Right cardiac atrium (tissue), 5 donors: ENCODE data around the gene NME5. TPM values are rescaled to one million over a fixed set of nuclear protein-coding genes. Genes with fewer than 3 reads are reported as not detected.

Experiments used
- ATAC-seq, 2 donors: fragments of 200-7000 bp; cut with Tn5 transposase; one replicate each; pipeline versions ENCODE4 v1.8.0 to v1.9.1; 2020; ENCODE audit warnings: moderate library complexity in 2 of 2, mild to moderate bottlenecking in 1 of 2
- DNase-seq, 3 donors: peaks; one replicate each; pipeline ENCODE4 v3.0.0-alpha.2; 2020
- H3K27ac ChIP-seq: one replicate; pipeline ENCODE4 v1.5.1; 2013; ENCODE audit warnings: mild to moderate bottlenecking, low read length, control low read depth, moderate library complexity
- H3K27me3 ChIP-seq: one replicate; pipeline ENCODE4 v1.6.1; 2013; ENCODE audit not compliant: control insufficient read depth, insufficient read depth
- H3K4me1 ChIP-seq: one replicate; pipeline ENCODE4 v1.6.1; 2013; ENCODE audit warnings: low read length; ENCODE audit not compliant: control insufficient read depth, insufficient read depth
- H3K4me3 ChIP-seq: one replicate; pipeline ENCODE4 v1.5.1; 2013; ENCODE audit warnings: low read length, control low read depth
- H3K9me3 ChIP-seq: one replicate; pipeline ENCODE4 v1.6.1; 2013; ENCODE audit warnings: low read length; ENCODE audit not compliant: control insufficient read depth
- WGBS: extraction: QIAGEN DNeasy Blood & Tissue Kit; methylation state at CpG from one replicate; pipeline ENCODE4 v1.1.7; 2013; 5-methylcytosine and 5-hydroxymethylcytosine counted together
- intact Hi-C, 4 donors: fragments of 100-400 bp; cut with DNase I; formaldehyde crosslinking; loops; one replicate each; pipeline versions ENCODE4 v1.11.0 to v1.14.0; 2022 to 2023
- polyA plus RNA-seq: library from polyadenylated mRNA; stranded (reverse); fragments of 200-250 nt; gene quantifications from one replicate; pipeline ENCODE4 v1.2.3, GENCODE V29; 2013
- total RNA-seq, 4 donors: library from RNA; stranded (reverse); fragmentation: NEBNext Ultra II Directional; extraction: Animal tissue kit (Norgen Biotek cat#: 25700); gene quantifications; one replicate each; pipeline ENCODE4 v1.2.1, GENCODE V29; 2021
- donor health status: healthy with polysubstance abuse.
- donor health status: DM: no; HTN: yes; CAD: no.
- donor health status: DM: no; HTN: no; CAD: no.
- donor health status: DM: no; HTN: yes; CAD: no; lungs with severe emphysema.
- donor health status: DM: yes; HTN: yes; CAD: no.

NME5 gene
- total and polyA plus RNA-seq, 5 donors: 5.0 to 6.8 (median 6.1) TPM

GRCh38 chr5:138139781-138140090, 508 bp upstream of the NME5 start:
- WGBS: 68% methylated on average over 3 of the region's 3 CpGs
- H3K4me1 ChIP-seq: no peaks in the 10 kb centered on the region
- ATAC-seq: no peak
- no peaks in the 10 kb centered on the region for H3K27me3 ChIP-seq
- H3K9me3 ChIP-seq: no peaks in the 10 kb centered on the region
- intact Hi-C loops: loop anchor here in 3 of 4 donors (10.0 kb wide), 3 partner anchors 65 to 375 kb away; no protein-coding TSS in a partner anchor
- DNase-seq: no peak
- peak overlapping the region; percentile 80 for H3K4me3 ChIP-seq
- H3K27ac ChIP-seq: no peak overlapping the region

- Histone ChIP-seq H3K27ac (no peak overlapping the region), H3K9me3 (no peaks in the 10 kb centered on the region), H3K4me3 (peak overlapping the region; percentile 43), H3K4me1 (no peaks in the 10 kb centered on the region), H3K27me3 (no peaks in the 10 kb centered on the region)
- intact Hi-C loops: loop anchor here (2.0 to 10.0 kb wide), 6 partner anchors 54 to 368 kb away; no protein-coding TSS in a partner anchor
- no peak for ATAC-seq
- WGBS: 91% methylated on average over 7 of the region's 7 CpGs
- DNase-seq: no peak
Observed at GRCh38 chr5:138132543-138132942, 6.7 kb downstream of the NME5 start.

- Histone ChIP-seq H3K27me3 (no peaks in the 10 kb centered on the region), H3K4me1 (no peaks in the 10 kb centered on the region), H3K4me3 (no peak overlapping the region), H3K9me3 (no peaks in the 10 kb centered on the region), H3K27ac (no peak overlapping the region)
- intact Hi-C loops: no loop called here
- WGBS: 94% methylated on average over 6 of the region's 6 CpGs
- DNase-seq (no peak), ATAC-seq (no peak)
Observed at GRCh38 chr5:138129347-138129746, 9.9 kb downstream of the NME5 start.

GRCh38 chr5:138128334-138128733, 10.9 kb downstream of the NME5 start:
- 64% methylated on average over 5 of the region's 5 CpGs for WGBS
- H3K4me1 ChIP-seq: no peaks in the 10 kb centered on the region
- H3K27me3 ChIP-seq: no peaks in the 10 kb centered on the region
- H3K27ac ChIP-seq: no peak overlapping the region
- no peak overlapping the region for H3K4me3 ChIP-seq
- no peaks in the 10 kb centered on the region for H3K9me3 ChIP-seq
- DNase-seq: no peak
- intact Hi-C loops: no loop called here
- ATAC-seq: no peak

- no peak for DNase-seq
- intact Hi-C loops: no loop called here
Observed at GRCh38 chr5:138115254-138115653, 24.0 kb downstream of the NME5 start.

GRCh38 chr5:138111937-138112336, 27.3 kb downstream of the NME5 start:
- Histone ChIP-seq H3K27ac (no peak overlapping the region), H3K27me3 (no peaks in the 10 kb centered on the region), H3K9me3 (no peaks in the 10 kb centered on the region), H3K4me1 (no peaks in the 10 kb centered on the region), H3K4me3 (no peak overlapping the region)
- ATAC-seq: no peak
- 36% methylated on average over 1 of the region's 1 CpG for WGBS
- intact Hi-C loops: no loop called here
- DNase-seq: no peak

More at GRCh38 chr5:138115254-138115653, 24.0 kb downstream of the NME5 start:
- H3K4me1 ChIP-seq: no peaks in the 10 kb centered on the region
- no peaks in the 10 kb centered on the region for H3K9me3 ChIP-seq
- ATAC-seq: no peak
- no peak overlapping the region for H3K27ac ChIP-seq
- H3K27me3 ChIP-seq: no peaks in the 10 kb centered on the region
- H3K4me3 ChIP-seq: no peak overlapping the region

- no peak for ATAC-seq
- intact Hi-C loops: no loop called here
- Histone ChIP-seq H3K27me3 (no peaks in the 10 kb centered on the region), H3K27ac (no peak overlapping the region), H3K9me3 (no peaks in the 10 kb centered on the region), H3K4me3 (no peak overlapping the region), H3K4me1 (no peaks in the 10 kb centered on the region)
- WGBS: 79% methylated on average over 4 of the region's 4 CpGs
- no peak for DNase-seq
Observed at GRCh38 chr5:138111181-138111580, 28.0 kb downstream of the NME5 start.

GRCh38 chr5:138110266-138110963, 28.8 kb downstream of the NME5 start:
- WGBS: 60% methylated on average over 4 of the region's 4 CpGs
- intact Hi-C loops: no loop called here
- DNase-seq: no peak
- Histone ChIP-seq H3K4me3 (no peak overlapping the region), H3K27me3 (no peaks in the 10 kb centered on the region), H3K27ac (no peak overlapping the region), H3K9me3 (no peaks in the 10 kb centered on the region), H3K4me1 (no peaks in the 10 kb centered on the region)
- no peak for ATAC-seq

- Histone ChIP-seq H3K4me1 (no peaks in the 10 kb centered on the region), H3K27ac (no peak overlapping the region), H3K27me3 (no peaks in the 10 kb centered on the region), H3K9me3 (no peaks in the 10 kb centered on the region), H3K4me3 (no peak overlapping the region)
- WGBS: 84% methylated on average over 1 of the region's 1 CpG
- DNase-seq (no peak), ATAC-seq (no peak)
- intact Hi-C loops: no loop called here
Observed at GRCh38 chr5:138109463-138110265, 29.6 kb downstream of the NME5 start.

GRCh38 chr5:138107213-138107612, 32.0 kb downstream of the NME5 start:
- Histone ChIP-seq H3K4me3 (no peak overlapping the region), H3K9me3 (no peaks in the 10 kb centered on the region), H3K27ac (no peak overlapping the region), H3K4me1 (no peaks in the 10 kb centered on the region), H3K27me3 (no peaks in the 10 kb centered on the region)
- intact Hi-C loops: no loop called here
- ATAC-seq (no peak), DNase-seq (no peak)
- 35% methylated on average over 1 of the region's 1 CpG for WGBS

GRCh38 chr5:138105709-138106108, 33.5 kb downstream of the NME5 start:
- Histone ChIP-seq H3K27ac (no peak overlapping the region), H3K4me1 (no peaks in the 10 kb centered on the region), H3K9me3 (no peaks in the 10 kb centered on the region), H3K4me3 (no peak overlapping the region), H3K27me3 (no peaks in the 10 kb centered on the region)
- 93% methylated on average over 6 of the region's 6 CpGs for WGBS
- no peak for DNase-seq
- ATAC-seq: no peak
- intact Hi-C loops: no loop called here
